Muscle layer of colon (tissue), 2 donors: ENCODE results near the gene EIF1AY.
"Not testable (repeated sequence)": the region's sequence is repeated elsewhere in the genome, so short reads cannot be mapped to it uniquely, and the experiment has no call there.

ENCODE experiments used
- H3K27ac ChIP-seq: one replicate; pipeline ENCODE4 v1.7.0; 2013; ENCODE audit warnings: low read depth, mild to moderate bottlenecking, low read length, moderate library complexity
- H3K27me3 ChIP-seq, 2 donors: one replicate each; pipeline ENCODE4 v1.7.0; 2013; ENCODE audit warnings: low read length in 2 of 2, mild to moderate bottlenecking in 2 of 2; ENCODE audit not compliant: insufficient read depth in 2 of 2, control insufficient read depth in 1 of 2
- H3K36me3 ChIP-seq: one replicate; pipeline ENCODE4 v1.7.0; 2013; ENCODE audit warnings: mild to moderate bottlenecking, low read length; ENCODE audit not compliant: insufficient read depth
- H3K4me1 ChIP-seq: one replicate; pipeline ENCODE4 v1.7.0; 2013; ENCODE audit warnings: mild to moderate bottlenecking, low read length; ENCODE audit not compliant: insufficient read depth
- H3K4me3 ChIP-seq, 2 donors: one replicate each; pipeline ENCODE4 v1.7.0; 2013; ENCODE audit warnings: low read length in 2 of 2, low read depth in 1 of 2, mild to moderate bottlenecking in 1 of 2, moderate library complexity in 1 of 2
- H3K9ac ChIP-seq: one replicate; pipeline ENCODE4 v1.7.0; 2013; ENCODE audit warnings: low read length
- H3K9me3 ChIP-seq: one replicate; pipeline ENCODE4 v1.7.0; 2013; ENCODE audit warnings: mild to moderate bottlenecking, low read length
- donor health status: abdominal sarcoma.
- donor health status: Adenocarcinoma of cecum.

EIF1AY gene, protein sequence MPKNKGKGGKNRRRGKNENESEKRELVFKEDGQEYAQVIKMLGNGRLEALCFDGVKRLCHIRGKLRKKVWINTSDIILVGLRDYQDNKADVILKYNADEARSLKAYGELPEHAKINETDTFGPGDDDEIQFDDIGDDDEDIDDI

DNA sequence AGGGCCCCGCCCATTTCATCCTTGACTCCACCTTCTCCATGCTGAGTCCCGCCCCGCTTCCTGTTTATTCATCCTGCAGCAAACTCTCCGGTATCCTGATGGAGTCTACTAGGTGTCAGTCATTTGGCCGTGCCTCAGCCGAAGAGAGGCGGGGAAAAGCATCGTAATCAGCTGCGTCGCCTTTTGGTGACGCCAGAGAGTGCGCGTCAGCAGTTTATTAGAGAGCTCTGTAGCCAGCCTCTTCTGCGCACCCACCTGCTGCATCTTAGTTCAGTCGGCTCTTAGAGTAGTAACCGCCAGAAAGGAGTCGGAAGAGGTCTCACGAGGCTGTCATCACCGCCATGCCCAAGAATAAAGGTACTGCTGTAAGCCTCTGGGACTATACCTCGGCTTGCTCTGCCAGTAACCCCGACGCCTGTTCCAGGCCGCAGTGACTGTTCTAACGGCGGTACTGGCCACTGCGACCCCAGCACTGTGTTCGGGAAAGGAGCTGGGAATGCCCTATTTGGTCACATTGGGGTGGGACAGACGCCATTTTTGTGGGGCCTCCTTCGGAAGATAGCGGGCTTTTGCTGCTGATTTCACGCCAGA, at the start of gene EIF1AY:
Gene EIF1AY, plus strand, starts transcription at position 246 of the 591 bp plus-strand sequence. Its CDS starts 96 bp downstream, at position 342.
- Histone ChIP-seq H3K36me3 (no peaks in the 10 kb centered on the region), H3K4me1 (no peaks in the 10 kb centered on the region), H3K27ac (no peak within 1 kb of the TSS), H3K9ac (no peak within 1 kb of the TSS), H3K4me3 (no peak within 1 kb of the TSS), H3K9me3 (no peaks in the 10 kb centered on the region), H3K27me3 (no peaks in the 10 kb centered on the region)

GRCh38 chrY:20528435-20528834, 47.1 kb upstream of the EIF1AY start:
- Histone ChIP-seq H3K9me3 (no peaks in the 10 kb centered on the region), H3K27ac (no peak overlapping the region), H3K4me1 (no peaks in the 10 kb centered on the region), H3K9ac (no peak overlapping the region), H3K27me3 (no peaks in the 10 kb centered on the region), H3K4me3 (no peak overlapping the region), H3K36me3 (no peaks in the 10 kb centered on the region)

GRCh38 chrY:20538186-20538585, 37.4 kb upstream of the EIF1AY start:
- Histone ChIP-seq H3K36me3 (no peaks in the 10 kb centered on the region), H3K9me3 (no peaks in the 10 kb centered on the region), H3K4me3 (no peak overlapping the region), H3K27ac (no peak overlapping the region), H3K27me3 (no peaks in the 10 kb centered on the region), H3K4me1 (no peaks in the 10 kb centered on the region), H3K9ac (no peak overlapping the region)

DNA sequence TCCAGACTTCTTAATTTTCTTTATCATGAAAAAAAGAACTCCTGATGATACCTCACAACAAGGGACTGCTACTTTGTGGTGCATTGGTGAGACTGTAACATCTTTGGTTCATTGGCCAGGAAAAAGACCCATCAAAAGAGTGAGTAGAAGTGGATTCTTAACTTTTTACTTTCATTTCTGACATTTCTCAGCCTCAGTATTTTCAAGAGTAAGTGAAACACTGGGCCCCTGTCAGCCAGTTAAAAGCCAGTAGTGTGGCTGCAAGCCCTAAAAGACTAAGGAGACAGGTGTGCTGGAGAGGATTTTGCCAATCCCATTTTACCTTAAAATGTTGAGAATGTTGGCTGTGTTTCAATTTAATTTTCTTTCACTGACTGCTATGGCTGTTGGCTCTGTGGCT, 36.6 kb upstream of the EIF1AY start:
- Histone ChIP-seq H3K9me3 (no peaks in the 10 kb centered on the region), H3K9ac (no peak overlapping the region), H3K4me3 (no peak overlapping the region), H3K27ac (no peak overlapping the region), H3K4me1 (no peaks in the 10 kb centered on the region), H3K27me3 (no peaks in the 10 kb centered on the region), H3K36me3 (no peaks in the 10 kb centered on the region)

GRCh38 chrY:20544451-20544960, 31.1 kb upstream of the EIF1AY start:
- H3K4me1 ChIP-seq, result no peaks in the 10 kb centered on the region
- no peaks in the 10 kb centered on the region for H3K36me3 ChIP-seq
- H3K27ac ChIP-seq, result no peak overlapping the region
- H3K9ac ChIP-seq, result no peak overlapping the region
- H3K27me3 ChIP-seq, result no peaks in the 10 kb centered on the region
- no peaks in the 10 kb centered on the region for H3K9me3 ChIP-seq
- H3K4me3 ChIP-seq, result no peak overlapping the region

DNA sequence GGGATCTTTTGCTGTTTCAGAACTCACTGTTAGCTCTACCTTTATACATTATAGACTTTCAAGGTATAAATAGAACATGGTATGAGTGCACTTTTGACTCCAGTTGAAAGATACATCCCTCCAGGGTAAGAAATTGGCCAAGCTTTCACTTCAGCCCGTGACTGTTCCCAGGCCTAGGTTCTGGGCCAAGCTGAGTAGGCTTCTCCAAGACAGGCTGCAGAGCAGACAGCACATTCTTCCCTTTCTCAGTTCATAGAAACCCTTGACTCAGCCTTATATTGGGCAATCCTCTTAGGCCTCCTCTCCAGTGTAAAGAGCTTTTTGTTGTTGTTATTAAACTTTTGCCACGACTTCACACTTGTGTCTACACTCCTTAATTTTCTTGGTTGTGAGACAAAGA, 29.5 kb upstream of the EIF1AY start:
- no peaks in the 10 kb centered on the region for H3K9me3 ChIP-seq
- H3K36me3 ChIP-seq, result no peaks in the 10 kb centered on the region
- no peaks in the 10 kb centered on the region for H3K4me1 ChIP-seq
- H3K27ac ChIP-seq, result no peak overlapping the region
- no peaks in the 10 kb centered on the region for H3K27me3 ChIP-seq
- H3K9ac ChIP-seq, result no peak overlapping the region
- H3K4me3 ChIP-seq, result no peak overlapping the region

- Histone ChIP-seq H3K9me3 (no peaks in the 10 kb centered on the region), H3K27ac (no peak overlapping the region), H3K9ac (no peak overlapping the region), H3K36me3 (no peaks in the 10 kb centered on the region), H3K27me3 (no peaks in the 10 kb centered on the region), H3K4me3 (no peak overlapping the region), H3K4me1 (no peaks in the 10 kb centered on the region)
These were observed 26.3 kb upstream of the EIF1AY start for GRCh38 chrY:20549289-20549688.

DNA sequence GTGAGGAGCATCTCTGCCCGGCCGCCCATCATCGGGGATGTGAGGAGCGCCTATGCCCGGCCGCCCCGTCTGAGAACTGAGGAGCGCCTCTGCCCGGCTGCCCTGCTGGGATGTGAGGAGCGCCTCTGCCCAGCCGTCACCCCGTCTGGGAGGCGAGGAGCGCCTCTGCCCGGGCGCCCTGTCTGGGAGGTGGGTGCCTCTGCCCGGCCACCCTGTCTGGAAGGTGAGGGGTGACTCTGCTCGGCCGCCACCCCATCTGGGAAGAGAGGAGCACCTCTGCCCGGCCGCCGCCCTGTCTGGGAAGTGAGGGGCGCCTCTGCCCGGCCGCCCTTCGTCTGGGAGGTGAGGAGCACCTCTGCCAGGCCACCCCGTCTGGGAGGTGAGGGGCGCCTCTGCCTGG, 23.7 kb upstream of the EIF1AY start:
- Histone ChIP-seq H3K4me1 (no peaks in the 10 kb centered on the region), H3K27ac (no peak overlapping the region), H3K9ac (no peak overlapping the region), H3K4me3 (no peak overlapping the region), H3K27me3 (no peaks in the 10 kb centered on the region), H3K36me3 (no peaks in the 10 kb centered on the region), H3K9me3 (no peaks in the 10 kb centered on the region)

DNA sequence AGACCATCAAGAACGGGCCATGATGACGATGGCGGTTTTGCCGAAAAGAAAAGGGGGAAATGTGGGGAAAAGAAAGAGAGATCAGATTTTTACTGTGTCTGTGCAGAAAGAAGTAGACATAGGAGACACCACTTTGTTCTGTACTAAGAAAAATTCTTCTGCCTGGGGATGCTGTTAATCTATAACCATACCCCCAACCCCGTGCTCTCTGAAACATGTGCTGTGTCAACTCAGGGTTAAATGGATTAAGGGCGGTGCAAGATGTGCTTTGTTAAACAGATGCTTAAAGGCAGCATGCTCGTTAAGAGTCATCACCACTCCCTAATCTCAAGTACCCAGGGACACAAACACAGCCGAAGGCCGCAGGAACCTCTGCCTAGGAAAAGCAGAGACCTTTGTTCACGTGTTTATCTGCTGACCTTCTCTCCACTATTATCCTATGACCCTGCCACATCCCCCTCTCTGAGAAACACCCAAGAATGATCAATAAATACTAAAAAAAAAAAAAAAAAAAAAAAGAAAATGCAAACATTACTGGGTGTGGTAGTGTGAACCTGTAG, 22.7 kb upstream of the EIF1AY start:
- H3K9me3 ChIP-seq, H3K4me3 ChIP-seq: not testable (repeated sequence)

DNA sequence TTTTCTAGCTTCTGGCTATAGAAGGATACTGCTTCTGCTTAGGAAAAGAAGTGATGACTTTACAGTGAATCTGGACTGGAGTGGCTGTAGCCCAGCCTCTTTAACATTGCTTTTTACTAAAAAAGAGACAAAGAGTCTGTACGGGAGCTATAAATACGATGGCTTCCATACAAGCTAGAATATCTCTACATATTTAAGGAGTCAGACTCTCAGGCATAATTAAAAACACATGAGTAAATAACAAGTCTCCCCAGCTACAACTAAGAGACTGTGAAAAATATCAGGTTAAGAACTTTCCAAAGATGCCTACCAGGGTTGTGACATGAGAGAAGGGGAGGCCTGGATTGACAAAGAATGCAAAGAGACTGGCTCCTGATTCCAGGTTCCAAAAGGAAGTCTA, 19.8 kb upstream of the EIF1AY start:
- Histone ChIP-seq H3K4me1 (no peaks in the 10 kb centered on the region), H3K9ac (no peak overlapping the region), H3K36me3 (no peaks in the 10 kb centered on the region), H3K9me3 (no peaks in the 10 kb centered on the region), H3K27me3 (no peaks in the 10 kb centered on the region), H3K27ac (no peak overlapping the region), H3K4me3 (no peak overlapping the region)

More for the DNA sequence above, 22.7 kb upstream of the EIF1AY start:
- not testable (repeated sequence) for H3K27me3 ChIP-seq, H3K9ac ChIP-seq, H3K27ac ChIP-seq, H3K36me3 ChIP-seq, H3K4me1 ChIP-seq

DNA sequence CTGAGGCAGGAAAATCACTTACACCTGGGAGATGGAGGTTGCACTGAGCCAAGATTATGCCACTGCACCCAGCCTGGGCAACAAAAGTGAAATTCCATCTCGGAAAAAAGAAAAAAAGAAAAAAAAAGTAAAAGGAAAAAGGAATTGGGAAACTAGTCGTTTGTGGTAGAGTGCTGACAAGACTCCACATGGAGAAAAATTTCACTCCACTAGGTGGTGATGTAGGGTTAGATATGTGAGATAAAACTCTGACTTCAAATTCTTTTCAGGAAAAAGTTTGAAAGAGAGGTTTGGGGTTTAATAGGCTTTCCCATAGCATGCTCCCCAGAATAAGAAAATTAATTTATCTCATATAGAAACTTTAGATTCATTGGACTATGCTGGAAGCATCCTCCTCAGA, 16.9 kb upstream of the EIF1AY start:
- Histone ChIP-seq H3K9me3 (no peaks in the 10 kb centered on the region), H3K27me3 (no peaks in the 10 kb centered on the region), H3K36me3 (no peaks in the 10 kb centered on the region), H3K4me3 (no peak overlapping the region), H3K9ac (no peak overlapping the region), H3K4me1 (no peaks in the 10 kb centered on the region), H3K27ac (no peak overlapping the region)
